Activated CD8-positive, alpha-beta memory T cell treated with anti-CD3 and anti-CD28 coated beads, Interleukin-2, amount 50 U/mL, for 48 hours (primary cell): ENCODE measurements around the gene KIAA0930.

ENCODE experiments used
- DNase-seq: peaks from one replicate; pipeline ENCODE4 v3.0.0-alpha.2; 2020

The KIAA0930 gene

DNA sequence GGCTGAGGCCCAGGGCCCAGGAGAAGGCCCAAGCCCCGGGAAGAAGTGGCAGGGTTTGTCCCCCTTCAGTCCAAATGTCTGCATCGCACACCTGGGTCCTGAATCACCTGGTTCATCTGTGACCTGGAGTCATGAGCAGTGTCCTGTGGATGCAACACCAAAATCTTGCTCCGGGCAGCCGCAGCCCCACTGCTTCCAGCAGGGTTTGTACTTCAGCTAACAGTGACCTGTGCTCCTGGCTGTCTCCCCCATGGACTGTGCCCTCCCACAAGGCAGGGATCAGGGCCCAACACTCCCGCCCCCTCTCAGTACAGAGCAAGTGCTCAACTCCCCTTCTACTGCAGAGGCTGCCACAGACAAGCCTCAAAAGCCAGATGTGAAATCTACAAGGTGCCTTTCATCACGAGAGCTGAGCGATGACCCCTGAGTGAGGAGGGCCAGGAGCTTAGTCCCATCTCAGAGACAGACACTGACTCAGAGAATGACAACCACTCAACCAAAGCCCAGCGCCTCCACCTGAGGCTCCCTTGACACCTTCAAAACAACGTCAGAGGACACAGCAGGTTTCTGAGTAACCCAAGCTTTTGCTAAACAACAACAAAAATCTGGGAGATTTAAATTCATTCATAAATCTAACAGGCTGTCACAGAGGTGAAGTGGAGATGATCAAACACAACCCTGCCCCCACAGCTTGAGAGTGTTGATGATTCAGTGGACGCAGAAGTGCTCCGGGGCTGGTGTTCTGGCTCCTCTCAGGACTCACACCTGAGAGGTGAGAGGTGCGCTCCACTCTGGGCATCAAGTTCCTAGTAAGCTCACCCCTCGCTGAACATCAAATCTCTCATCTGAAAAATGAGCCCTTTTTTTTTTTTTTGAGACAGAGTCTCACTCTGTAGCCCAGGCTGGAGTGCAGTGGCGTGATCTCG lies 3.4 kb downstream of the KIAA0930 start:
- DNase-seq = no peak

DNA sequence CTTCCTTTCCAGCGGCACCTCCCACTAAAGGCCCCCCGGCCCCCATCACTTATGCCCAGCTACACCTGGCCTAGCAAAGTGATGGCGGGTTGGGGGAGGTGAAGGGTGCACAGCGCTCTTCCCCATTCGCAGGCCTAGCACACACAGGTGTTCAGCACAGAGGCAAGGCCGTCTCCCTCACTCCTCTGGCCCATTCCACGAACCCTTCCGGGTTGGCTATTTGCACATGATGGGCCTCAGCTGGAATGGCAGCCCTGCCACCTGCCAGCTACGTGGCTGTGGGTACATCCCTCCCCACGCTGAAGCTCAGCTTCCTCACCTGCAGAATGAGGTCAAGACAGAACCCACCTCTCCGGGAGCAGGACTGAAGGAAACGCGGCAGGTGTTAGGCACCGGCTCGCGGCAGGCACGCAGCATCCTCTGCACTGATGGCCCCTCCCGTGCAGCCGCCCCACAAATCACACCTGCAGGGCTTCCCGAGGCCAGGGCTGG lies 4.8 kb downstream of the KIAA0930 start:
- no peak for DNase-seq

DNA sequence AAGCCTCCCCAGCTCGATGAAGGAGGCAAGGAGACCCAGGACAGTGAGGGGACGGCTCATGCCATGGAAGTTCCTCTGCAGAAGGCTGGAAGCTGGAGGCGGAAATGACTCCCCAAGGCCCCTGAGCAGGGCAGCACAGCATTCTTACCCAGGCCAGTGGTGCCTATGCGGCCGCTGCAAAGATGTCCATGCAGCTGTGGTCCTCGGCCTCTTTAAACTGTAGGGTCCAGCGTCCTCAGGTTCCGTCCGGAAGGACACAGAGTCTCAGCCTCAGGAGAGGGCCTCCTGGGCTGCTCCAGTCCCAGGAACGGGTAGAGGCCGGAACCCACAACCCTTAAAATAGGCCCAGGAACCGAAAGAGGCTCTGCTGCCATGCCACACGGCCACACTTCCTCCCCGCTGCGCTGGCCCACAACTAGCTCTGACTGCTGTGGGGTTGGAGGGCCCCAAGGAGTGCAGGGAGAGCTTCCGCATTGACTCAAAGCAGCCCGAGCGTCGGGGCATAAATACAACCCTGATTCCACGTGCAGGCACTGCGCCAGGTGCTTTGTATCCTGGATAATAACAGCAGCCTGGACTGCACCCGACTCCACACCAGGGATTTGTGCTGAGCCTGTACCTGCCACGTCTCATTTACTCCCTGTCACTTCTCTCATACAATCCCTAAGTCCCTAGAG lies 5.5 kb downstream of the KIAA0930 start:
- DNase-seq = no peak

DNA sequence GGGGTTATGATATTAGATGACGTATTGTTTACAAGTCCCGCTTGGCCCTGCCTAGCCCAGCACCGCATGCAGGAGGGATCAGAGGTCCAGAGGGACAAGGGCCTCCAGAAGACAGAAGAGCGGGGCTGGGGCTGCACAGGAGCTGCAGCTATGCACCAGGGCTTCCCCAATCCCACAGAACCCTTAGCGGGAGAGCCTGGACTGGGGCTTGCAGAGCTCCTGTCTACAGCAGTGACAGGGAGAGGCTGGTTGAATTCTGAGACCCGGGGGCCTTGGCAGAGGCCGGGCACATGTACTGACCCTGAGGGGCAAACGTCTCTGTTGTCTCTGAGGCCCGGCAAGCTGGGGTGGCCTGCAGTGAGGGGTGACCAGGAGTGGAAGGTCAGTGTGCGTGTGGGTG lies 6.9 kb downstream of the KIAA0930 start:
- DNase-seq = no peak

DNA sequence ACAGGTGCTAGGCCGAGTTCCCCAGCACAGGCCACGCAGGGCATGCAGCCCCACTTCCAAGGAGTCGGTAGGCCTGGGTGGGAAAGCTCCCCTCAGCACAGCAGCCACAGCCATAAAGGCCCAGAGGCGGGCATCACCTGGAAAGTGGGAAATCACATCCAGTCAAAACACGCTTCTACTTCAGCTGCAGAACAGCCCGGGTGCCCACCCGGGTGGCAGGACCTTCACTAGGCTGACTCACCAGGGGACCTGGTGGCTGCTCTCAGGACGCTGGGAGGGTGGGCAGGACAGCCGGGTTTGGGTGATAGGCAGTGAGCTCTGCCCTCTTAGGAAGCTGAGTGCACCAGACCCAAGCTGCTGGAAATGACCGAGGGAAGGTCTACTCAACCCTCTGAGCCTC lies 7.3 kb downstream of the KIAA0930 start:
- DNase-seq = no peak

DNA sequence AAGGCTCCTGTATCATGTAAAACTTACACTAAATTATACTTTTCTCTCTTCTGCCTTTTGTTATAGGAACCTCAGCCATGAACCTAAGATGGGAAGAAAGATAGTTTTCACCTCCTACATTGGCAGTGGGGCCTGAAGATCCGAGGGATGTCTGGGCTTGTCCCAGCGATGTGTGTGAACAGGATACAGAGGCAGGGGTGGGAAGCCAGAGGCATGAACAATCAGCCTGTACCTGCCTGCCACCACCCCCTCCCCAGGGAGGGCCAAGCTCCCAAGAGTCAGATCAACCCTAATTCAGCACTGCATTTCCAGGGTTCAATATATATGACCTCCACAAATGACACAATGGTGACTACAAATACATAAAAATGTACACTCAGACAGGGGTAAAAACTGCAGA lies 9.4 kb downstream of the KIAA0930 start:
- DNase-seq = no peak

DNA sequence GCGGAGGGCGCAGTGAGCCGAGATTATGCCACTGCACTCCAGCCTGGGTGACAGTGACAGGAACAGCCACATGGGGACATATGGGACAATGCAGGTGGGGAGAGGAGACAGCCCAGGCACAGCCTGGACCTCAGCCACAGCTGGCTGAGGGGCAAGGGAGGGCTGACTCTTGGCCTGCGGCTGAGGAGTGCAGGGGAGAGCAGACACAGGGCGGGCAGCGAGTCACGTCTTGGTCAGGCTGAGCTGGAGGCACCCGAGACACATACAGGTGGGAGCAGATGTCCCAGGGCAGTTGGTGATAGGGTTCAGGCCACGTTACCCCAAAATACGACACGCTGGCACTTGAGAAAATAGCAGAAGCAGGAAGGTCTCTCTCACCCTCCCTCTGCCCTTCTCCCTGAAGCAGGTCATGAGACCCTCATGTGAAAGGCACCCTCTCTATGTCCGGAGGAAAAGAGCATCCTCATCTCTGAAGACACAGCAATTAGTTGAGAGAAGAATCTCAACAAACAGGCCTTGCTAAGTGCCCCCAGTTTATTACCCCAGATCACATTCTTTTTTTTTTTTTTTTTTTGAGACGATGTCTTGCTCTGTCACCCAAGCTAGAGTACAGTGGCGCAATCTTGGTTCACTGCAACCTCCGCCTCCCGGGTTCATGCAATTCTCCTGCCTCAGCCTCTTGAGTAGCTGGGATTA lies 10.5 kb downstream of the KIAA0930 start:
- no peak for DNase-seq

DNA sequence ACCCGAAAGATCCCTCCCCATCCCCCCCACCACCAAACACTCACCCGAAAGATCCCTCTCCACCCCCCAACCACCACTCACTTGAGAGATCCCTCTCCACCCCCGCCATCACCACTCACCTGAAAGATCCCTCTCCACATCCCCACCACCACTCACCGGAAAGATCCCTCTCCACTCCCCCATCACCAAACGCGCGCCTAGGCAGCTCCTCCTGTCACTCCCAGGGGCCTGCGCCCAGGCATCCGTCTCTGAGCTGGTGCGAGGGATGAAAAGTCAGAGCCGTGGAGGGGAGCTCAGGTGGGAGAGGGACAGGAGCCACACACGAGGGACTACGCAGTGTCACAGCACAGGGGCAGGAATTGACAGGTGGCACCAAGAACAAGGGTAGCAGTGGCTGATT lies 11.5 kb downstream of the KIAA0930 start:
- no peak for DNase-seq

DNA sequence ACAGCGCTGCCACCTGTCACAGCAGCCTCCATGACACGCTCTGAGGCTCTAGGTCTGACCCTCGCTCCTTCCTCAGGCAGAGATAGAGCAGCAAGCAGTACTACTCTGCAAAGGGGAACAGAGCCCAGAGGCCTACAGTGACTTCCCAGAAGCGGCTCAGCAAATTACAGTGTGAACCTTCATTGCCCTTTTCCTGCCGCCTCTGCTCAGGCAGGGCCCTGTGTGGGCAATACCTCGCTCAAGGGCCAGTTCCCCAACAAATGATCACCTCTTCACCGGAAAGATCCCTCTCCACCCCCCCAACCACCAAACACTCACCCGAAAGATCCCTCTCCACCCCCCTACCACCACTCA lies 12.3 kb downstream of the KIAA0930 start:
- DNase-seq = no peak

DNA sequence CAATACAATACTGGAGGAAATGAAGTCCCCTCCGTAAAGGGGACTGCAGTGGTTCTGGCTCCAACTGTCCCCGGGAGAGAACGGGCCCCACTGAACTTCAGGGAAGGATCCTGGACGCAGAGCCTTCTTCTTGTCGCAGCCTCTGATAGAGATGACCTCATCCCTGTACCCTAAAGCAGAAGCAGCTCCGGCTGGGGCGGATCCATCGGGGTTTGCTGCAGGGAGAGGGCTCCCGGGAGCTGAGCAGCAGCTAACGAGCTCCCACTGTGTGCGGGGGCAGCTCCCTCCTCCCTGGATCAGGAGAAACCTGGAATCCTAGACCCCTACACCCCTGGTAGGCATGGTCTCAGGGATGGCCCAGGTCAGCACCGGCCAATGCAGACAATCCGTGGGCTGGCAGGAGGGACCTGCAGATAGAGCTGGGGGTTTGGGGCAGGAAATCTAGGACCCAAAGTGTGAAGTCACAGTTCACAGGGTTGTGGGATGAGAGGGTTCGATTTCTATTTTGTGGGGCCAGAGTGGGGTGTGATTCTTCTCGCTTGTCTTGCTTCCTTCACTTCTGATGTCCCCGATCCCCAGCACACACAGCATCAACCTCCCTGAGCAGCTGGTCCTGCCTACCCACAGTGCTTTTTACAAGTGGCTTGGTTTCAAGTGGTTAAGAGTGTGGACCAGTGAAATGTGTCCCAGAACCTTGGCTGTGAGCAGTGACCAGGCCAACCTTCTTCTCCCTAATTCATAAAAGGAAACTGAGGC lies 12.9 kb downstream of the KIAA0930 start:
- DNase-seq = no peak

DNA sequence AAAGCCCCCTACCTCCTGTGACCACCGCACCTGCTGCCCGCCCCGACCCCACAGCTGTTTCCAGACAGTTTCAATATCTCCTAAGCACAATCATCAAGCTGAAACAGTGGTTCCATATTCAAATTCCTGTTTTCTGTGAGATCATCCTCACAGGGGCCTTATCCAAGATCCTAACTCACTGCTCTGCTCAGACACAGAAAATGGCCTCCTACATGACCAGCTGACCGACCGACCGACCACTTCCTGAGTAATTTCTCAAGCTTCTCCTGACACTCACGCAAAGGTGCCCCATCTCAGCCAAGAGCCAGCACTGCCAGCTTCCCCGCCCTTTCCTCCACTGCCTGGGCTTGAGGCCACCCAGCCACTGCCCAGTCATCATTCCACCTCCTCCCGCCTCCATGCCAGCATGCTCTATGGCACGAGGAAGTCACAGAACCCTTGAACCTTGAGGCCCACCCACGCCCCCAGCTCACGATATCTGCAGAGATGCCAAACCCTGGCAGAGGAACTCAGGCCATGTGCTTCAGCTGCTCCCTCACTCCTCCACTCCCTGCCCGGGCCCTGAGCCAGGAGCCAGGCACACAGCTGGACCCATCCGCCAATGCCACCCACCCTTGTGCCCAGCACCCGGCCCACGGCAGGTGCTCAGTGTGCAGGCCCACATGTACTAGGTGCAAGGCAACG lies 14.0 kb downstream of the KIAA0930 start:
- DNase-seq = no peak

DNA sequence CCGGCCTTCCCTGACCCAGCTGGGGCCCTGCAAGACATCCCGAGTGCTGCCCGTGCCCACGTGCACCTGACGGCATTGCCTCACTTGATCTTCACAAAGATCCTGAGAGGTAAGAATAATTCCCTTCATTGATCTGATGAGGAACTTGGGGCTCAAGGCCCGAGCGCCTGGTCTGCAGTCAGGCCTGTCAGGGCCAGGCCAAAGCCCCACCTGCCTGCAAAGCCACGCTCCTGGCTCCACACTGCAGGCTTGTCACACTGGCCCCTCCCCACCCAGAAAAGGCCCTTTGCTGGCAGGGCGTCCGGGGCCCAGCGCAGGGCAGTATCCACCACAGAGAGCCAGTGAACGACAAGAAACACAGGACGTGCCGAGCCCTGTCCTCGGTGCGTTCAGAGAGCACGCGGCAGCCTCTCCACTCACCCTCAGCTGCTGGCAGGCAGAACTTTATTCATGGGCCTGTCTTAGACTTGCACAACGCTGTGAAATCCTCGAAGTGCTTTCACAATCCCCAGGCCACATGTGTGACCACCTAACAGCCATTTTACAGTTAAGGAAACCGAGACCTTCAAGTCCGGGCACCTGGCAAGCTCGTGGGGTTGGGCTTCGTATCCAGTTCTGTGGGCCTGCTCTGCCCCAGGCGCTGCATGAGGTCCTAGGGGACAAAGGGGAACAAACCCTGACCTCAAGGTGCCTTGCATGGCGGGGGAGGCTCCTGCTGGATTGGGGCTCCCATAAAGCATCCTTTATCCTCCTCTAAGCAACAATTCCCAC lies 14.8 kb downstream of the KIAA0930 start:
- no peak for DNase-seq

DNA sequence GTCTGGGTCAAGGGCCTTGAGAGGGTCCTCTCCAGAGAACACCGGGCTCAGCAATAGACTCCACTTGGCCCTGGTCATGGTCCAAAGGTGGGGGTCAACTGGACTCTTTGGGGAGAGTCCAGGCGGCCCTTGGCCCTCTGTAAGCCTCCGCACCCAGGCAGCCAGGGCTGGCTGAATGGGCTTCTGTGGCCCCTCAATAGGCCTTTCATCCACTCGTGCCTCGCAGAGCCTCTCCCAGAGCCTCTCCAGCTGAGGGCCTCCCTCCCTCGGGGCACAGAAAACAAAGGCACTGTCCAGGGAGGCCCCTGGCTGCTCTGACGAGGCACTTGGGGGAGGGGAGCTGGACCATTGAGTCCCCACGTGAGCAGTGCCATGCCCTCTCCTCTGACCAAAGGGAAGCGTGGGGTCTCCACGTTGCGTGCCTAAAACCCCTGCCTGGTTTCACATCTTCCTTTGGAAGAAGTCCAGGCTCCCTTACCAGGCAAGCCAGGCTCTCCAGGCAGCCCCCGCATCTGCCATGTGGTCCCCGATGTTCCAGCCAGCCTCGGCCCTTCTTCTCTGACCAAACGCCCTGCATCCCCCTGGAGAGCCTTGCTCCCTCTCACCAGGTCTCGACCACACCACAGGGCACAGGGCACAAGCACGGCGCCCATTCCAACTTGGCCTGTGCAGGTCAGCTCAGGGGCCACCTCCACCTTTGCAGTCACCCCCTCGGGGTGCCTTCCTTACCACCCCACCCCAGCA lies 15.5 kb downstream of the KIAA0930 start:
- DNase-seq = no peak

DNA sequence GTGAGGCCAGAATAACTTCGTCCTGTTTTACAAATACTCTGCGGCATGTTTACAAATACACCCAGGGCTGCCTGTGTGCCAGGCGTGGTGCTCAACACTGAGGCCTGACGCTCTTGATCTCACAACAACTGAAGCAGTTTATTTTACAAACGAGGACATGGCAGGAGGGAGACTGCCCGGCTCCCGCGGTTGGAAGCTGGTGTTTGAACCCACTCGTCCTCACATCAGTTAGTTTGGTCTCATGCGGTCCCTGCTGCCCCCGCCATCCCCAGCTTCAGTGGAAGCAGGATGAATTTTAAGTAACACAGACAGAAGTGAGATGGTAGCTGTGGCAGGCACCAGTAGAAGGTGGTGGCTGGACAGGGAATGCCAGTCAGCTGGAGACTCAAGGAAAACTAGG lies 16.4 kb downstream of the KIAA0930 start:
- no peak for DNase-seq

DNA sequence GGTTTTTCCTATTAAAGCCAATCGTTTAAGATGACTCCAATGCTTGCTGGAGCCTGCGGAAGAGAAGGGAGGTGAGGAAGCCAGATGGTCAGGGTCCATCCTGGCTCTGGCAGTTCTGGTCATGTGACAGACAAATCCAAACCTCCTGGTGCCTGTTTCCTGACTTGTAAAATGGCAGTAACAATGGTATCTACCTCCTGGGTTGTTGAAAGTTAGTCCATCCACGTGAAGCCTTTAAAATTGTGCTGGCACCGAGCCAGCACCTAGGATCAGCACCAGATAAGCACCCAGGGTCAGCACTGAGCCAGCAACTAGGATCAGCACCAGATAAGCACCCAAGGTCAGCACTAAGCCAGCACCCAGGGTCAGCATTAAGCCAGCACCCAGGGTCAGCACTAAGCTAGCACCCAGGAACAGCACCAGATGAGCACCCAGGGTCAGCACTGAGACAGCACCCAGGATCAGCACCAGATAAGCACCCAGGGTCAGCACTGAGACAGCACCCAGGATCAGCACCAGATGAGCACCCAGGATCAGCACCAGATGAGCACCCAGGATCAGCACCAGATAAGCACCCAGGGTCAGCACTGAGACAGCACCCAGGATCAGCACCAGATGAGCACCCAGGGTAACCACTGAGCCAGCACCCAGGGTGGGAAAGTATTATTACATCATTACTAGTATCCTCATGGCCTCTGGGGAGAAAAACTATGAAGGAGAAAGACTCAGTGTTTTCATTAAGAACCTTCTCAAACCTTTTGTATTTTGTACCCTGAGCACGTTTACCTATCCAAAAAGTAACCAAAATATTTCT lies 17.2 kb downstream of the KIAA0930 start:
- no peak for DNase-seq

DNA sequence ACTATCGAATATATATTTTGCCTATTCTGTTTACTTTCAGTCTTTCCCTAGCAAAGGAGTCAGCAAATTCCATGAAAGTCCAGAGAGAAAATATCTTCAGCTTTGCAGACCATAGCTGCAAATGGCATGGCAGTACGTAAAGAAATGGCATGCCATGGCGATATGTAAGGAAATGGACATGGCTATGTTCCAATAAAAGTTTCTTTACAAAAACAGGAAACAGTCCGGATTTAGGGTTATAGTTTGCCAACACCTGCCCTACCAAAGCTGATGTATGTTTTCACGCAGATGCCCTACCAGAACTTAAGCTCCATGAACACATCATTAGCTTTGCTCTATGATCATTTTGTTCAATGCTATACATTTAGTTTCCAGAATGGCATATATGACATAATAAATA lies 19.5 kb downstream of the KIAA0930 start:
- DNase-seq = no peak

DNA sequence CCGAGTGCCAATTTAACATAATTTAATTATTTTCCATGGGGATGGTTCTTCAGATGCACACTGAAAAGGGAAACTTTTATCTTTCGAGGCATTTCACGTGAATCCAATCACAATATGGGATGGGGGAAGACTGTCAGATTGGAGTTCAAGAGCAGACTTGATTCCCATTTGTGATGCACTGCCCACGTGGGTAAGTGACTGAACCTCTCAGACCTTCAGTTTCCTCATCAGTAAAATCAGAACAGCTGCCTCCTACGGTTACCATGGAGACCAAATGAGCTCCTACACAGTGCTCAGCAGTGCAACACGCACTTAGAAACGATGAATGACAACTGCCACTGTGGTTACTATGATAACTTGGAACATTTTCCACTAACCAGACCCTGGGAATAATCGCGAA lies 21.7 kb downstream of the KIAA0930 start:
- no peak for DNase-seq

DNA sequence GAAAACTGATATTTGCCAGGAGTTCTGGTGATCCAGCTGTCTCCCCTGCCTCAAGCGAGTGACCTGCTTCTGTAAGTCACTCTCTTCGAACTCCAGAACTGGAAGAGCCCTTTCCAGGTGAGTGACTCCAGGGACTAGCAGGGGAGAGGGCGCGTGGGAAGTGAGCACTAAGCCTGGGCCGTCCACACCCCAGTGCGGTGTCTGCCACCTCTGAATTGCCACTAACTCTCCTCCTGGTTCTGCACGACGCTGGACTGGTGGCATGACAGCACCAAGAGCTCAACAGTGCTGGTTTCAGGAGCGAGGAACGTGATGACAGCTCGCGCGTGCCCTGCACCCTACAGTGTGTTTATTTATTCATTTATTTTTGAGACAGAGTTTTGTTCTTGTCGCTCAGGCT lies 22.9 kb downstream of the KIAA0930 start:
- no peak for DNase-seq

DNA sequence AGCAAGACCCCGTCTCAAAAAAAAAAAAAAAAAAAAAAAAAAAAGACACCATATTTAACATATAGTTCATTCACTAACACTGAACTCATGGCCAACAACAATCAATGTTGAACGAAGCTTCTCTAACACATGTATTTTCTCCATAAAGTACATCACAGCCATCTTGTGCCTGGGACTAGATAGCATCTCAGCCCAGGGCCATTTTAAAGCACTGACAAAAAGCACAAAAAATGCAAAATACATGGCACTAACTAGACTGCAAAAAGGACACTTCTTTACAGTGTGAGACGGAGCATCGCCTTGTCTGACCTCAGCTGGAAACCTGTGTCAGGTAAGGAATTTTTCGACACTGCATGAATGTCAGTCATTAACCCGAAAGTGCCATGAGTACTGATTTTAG lies 23.3 kb downstream of the KIAA0930 start:
- DNase-seq = no peak
